Stomach (tissue), 4 donors: ENCODE results near the gene MRPL42.

Experiments used
- CTCF ChIP-seq, 7 experiments: fragments of 450-650 bp in 4 of 7; fragments of 200-600 bp in 3 of 7; sonication (generic) in 3 of 7; IDR thresholded peaks; one replicate each; pipeline ENCODE4 v1.5.1; 2016 to 2019; ENCODE audit warnings: antibody characterized with exemption in 7 of 7, control low read depth in 2 of 7, mild to moderate bottlenecking in 1 of 7
- EP300 ChIP-seq: sonication (generic); formaldehyde crosslinking; IDR thresholded peaks from one replicate; pipeline ENCODE4 v1.6.1; 2017; ENCODE audit warnings: antibody characterized with exemption
- POLR2A ChIP-seq, 4 donors: fragments of 450-650 bp; IDR thresholded peaks; one replicate each; pipeline ENCODE4 v1.6.1; 2016; ENCODE audit warnings: antibody characterized with exemption in 4 of 4, control low read depth in 2 of 4, mild to moderate bottlenecking in 1 of 4, moderate library complexity in 1 of 4
- POLR2AphosphoS5 ChIP-seq, 3 donors: sonication (generic); formaldehyde crosslinking; IDR thresholded peaks; one replicate each; pipeline ENCODE4 v1.6.1; 2016; ENCODE audit warnings: antibody characterized with exemption in 3 of 3

- no peak for TF ChIP-seq CTCF (IDR thresholded peaks at IDR 0.05)
- TF ChIP-seq POLR2A (IDR thresholded peaks at IDR 0.05) = no peak
- no peak for TF ChIP-seq POLR2AphosphoS5 (IDR thresholded peaks at IDR 0.05)
- no peak for TF ChIP-seq EP300
These were observed 16.0 kb downstream of the MRPL42 start for GRCh38 chr12:93483151-93483807.
